WI38 (cell line): Measurements from ENCODE around the gene GPBAR1.
"Not testable (repeated sequence)": the region's sequence is repeated elsewhere in the genome, so short reads cannot be mapped to it uniquely, and the experiment has no call there.

Experiments used
- H3K4me3 ChIP-seq: 2 replicates; pipeline ENCODE4 v1.5.1; 2011; ENCODE audit warnings: low read depth, mild to moderate bottlenecking, control low read depth, low read length
- CTCF ChIP-seq: IDR thresholded peaks from 2 replicates; pipeline ENCODE4 v1.5.1; 2012; ENCODE audit warnings: low read depth, mild to moderate bottlenecking, control low read depth, low read length

Gene GPBAR1

DNA sequence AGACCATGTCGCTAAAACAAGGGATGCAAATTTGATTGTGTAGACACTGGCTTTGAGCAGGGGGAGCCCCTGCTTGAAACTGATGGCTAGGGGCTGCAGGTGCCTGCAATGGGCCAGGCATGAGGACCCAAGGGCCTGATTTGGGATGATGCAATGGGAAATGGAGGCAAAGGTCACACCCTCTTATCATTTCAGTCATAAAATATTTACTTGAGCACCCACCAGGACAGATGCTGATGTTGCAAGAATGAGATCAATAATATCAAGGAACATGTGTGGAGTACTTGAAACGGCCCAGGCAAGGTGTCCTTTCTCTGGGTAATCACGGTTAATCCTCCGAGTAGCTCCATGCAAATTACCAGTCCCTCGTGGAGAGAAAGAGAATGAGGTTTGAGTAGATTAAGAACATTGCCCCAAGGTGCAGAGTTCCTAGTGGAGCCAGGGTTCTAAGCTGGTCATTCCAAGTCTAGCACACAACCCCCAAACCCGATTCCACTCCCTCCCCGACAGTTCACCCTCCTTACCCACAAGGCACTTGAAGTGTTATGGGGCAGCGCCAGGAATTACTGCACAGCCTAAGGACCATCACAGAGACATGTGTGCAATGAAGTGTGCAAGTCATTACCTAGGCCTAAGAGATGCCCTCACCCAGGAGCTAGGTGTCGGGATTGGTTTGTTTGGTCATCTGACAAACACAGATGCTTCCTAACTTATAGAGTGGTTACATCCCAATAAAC is 45.5 kb downstream of the GPBAR1 start:
- no peak for TF ChIP-seq CTCF
- H3K4me3 ChIP-seq = no peak overlapping the region

DNA sequence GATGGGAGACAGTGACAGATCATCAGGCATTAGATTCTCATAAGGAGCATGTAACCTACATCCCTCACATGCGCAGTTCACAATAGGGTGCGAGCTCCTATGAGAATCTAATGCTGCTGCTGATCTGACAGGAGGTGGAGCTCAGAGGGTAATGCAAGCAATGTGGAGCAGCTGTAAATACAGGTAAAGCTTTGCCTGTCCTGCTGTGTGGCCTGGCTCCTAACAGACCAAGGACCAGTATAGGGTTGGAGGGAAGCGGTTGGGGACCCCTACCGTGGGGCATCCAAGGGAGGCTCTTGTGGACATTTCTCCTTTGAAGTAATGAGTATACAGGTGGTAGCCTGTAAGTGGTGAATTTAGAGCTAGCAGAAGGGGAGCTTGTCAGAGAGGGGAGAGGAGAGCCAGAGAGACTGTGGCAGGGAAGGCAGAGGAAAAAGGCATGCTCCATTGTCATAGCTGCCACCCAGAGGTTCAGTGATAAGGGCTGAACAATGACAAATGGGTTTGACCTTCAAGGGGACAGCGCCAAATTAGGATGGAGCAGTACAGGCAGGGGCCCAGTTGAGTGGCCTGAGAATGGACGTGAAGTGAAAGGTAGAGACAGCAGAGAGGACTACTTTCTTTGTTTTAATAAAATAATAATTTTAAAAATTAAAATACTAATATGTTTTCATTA is 46.7 kb downstream of the GPBAR1 start:
- no peak overlapping the region for H3K4me3 ChIP-seq
- TF ChIP-seq CTCF = no peak

DNA sequence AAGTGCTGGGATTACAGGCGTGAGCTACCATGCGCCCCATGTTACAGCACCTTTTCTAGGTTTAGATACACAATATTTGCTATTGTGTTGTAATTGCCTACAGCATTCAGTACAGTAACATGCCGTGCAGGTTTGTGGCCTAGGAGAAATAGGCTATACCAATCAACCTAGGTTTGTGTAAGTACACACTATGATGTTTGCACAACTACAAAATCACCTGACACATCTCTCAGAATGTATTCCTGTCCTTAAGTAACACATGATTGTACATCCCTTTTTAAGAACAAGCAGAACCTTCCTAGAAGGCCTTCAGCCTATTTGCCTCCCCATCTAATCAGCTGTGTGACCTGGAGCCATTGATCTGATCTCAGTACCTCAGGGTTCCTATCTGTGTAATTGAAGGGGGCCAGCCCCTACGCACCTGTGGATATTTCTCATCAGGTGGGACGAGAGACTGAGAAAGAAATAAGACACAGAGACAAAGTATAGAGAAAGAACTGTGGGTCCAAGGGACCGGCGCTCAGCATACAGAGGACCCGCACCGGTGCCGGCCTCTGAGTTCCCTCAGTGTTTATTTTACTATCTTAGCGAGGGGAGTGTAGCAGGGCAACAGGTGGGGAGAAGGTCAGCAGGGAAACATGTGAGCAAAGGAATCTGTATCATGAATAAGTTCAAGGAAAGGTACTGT is 50.2 kb downstream of the GPBAR1 start:
- no peak overlapping the region for H3K4me3 ChIP-seq
- no peak for TF ChIP-seq CTCF

- H3K4me3 ChIP-seq = not testable (repeated sequence)
These were observed 50.9 kb downstream of the GPBAR1 start for GRCh38 chr2:218311541-218312266.

DNA sequence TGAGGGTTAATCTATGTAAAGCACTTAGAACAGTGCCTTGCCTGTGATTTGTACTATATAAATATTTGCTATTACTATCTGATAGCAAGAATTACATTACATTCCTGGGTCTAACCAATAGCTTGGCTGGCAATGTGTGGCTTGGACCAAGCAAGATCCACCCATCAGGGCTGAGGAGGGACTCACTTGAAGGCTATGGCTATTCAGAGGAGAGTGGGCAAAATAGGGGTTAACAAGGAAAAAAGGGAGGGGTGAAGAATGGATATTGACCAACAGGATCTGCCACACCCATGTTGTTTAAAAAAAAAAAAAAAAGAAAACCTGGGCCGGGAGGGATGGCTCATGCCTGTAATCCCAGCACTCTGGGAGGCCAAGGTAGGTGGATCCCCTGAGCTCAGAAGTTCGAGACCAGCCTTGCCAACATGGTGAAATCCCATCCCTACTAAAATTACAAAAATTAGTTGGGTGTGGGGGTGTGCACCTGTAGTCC is 51.5 kb downstream of the GPBAR1 start:
- no peak overlapping the region for H3K4me3 ChIP-seq
- no peak for TF ChIP-seq CTCF

- no peak for TF ChIP-seq CTCF
- H3K4me3 ChIP-seq = no peak overlapping the region
These were observed 52.5 kb downstream of the GPBAR1 start for GRCh38 chr2:218313356-218313755.
